ENCODE results near the gene SELE. TPM values are rescaled to one million over a fixed set of nuclear protein-coding genes. Genes with fewer than 3 reads are reported as not detected.

The SELE gene
- total RNA-seq, 6 experiments from 2014 or later: not detected

DNA sequence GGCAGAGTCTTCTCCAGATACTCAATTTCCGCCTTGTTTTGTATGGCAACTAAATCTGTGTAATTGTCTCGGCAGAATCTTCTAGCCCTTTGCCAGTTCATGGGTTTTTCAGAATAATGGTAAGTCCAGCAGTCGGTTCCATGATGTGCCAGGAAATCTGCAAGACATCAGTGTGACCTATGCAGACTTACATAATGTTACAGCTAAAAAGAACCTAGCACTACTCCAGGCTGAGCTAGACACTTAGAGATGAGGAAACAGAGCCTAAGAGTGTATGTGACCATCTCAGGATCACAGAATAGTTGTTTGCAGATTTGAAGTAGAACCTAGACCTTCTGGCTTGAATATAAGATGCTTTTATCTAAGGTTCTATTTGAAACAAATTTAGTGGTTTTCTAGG, 25.2 kb downstream of the SELE start:
- DNase-seq: no peak
- TF ChIP-seq, protein P1, sequence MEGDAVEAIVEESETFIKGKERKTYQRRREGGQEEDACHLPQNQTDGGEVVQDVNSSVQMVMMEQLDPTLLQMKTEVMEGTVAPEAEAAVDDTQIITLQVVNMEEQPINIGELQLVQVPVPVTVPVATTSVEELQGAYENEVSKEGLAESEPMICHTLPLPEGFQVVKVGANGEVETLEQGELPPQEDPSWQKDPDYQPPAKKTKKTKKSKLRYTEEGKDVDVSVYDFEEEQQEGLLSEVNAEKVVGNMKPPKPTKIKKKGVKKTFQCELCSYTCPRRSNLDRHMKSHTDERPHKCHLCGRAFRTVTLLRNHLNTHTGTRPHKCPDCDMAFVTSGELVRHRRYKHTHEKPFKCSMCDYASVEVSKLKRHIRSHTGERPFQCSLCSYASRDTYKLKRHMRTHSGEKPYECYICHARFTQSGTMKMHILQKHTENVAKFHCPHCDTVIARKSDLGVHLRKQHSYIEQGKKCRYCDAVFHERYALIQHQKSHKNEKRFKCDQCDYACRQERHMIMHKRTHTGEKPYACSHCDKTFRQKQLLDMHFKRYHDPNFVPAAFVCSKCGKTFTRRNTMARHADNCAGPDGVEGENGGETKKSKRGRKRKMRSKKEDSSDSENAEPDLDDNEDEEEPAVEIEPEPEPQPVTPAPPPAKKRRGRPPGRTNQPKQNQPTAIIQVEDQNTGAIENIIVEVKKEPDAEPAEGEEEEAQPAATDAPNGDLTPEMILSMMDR (IDR thresholded peaks at IDR 0.05): no peak
- H3K27ac Mint-ChIP-seq: no peak overlapping the region
- peaks cover 9% of the 10 kb centered on the region for H3K4me1 Mint-ChIP-seq (ENCODE audit: low read depth)
- no peak overlapping the region for H3K4me3 Mint-ChIP-seq
- no peaks in the 10 kb centered on the region for H3K9me3 Mint-ChIP-seq
- no peaks in the 10 kb centered on the region for H3K36me3 Mint-ChIP-seq (ENCODE audit: low read depth)
- H3K27me3 Mint-ChIP-seq (ENCODE audit: insufficient read depth): peaks cover 6% of the 10 kb centered on the region; the same call in 1 of the 2 replicates

DNA sequence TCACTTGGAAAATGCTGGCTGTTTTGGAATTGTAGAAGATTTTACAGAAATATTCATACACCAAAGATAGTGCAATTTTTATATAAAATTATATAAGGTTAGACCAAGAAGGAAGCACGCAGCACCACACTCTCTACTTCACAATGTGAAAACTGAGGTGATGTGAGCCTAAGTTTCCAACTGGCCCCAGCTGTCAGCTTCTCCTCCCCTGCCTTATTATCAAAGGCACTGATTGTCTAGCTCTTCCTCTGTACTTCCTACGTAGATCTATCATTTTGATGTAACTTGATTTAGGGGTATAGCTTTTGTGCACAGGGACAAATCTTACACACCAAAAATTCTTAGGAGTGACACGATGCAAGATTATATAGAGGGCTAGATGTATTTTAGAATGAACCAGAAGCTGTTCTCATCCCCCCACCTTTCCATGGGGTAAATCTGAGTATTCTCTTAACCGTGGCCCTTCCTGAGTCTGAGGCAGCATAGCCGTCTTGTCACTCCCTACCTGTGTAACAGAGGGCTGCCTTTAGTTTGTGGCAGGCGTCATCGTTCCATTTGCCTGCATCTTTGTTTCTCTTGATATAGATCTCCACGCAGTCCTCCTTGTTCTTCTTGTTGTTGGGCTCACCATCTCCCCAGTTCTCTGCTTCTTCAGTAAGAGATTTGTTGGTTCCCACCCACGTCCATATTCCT, 25.8 kb downstream of the SELE start:
- no peak overlapping the region for H3K27ac Mint-ChIP-seq
- peaks cover 9% of the 10 kb centered on the region for H3K4me1 Mint-ChIP-seq (ENCODE audit: low read depth)
- no peak for DNase-seq
- no peak overlapping the region for H3K4me3 Mint-ChIP-seq
- no peaks in the 10 kb centered on the region for H3K36me3 Mint-ChIP-seq (ENCODE audit: low read depth)
- TF ChIP-seq, protein P1 (IDR thresholded peaks at IDR 0.05): no peak
- H3K9me3 Mint-ChIP-seq: no peaks in the 10 kb centered on the region
- H3K27me3 Mint-ChIP-seq (ENCODE audit: insufficient read depth): peaks cover 6% of the 10 kb centered on the region; the same call in 1 of the 2 replicates

DNA sequence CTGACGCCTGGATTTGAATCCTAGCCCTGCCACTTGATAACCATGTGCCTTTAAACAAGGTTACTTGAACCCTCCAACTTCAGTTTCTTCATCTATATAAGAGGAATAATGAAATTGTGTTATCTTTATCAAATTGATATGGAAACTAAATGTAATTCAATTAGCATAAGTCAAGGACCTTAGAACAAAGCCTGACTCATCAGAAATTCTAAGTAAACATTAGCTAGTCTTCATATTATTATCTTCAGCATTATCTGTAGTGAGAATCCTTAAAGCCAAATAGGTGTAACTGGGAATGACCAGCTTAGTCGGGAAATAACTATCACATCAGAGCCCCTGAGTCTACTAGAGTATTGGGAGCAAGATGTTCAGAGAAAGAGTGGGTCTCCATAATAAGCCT, 29.1 kb downstream of the SELE start:
- no peak overlapping the region for H3K4me3 Mint-ChIP-seq
- peaks cover 6% of the 10 kb centered on the region; the same call in 1 of the 2 replicates for H3K27me3 Mint-ChIP-seq (ENCODE audit: insufficient read depth)
- H3K9me3 Mint-ChIP-seq: no peaks in the 10 kb centered on the region
- DNase-seq: no peak
- no peaks in the 10 kb centered on the region for H3K4me1 Mint-ChIP-seq (ENCODE audit: low read depth)
- TF ChIP-seq, protein P1 (IDR thresholded peaks at IDR 0.05): no peak
- H3K27ac Mint-ChIP-seq: no peak overlapping the region
- H3K36me3 Mint-ChIP-seq (ENCODE audit: low read depth): no peaks in the 10 kb centered on the region

DNA sequence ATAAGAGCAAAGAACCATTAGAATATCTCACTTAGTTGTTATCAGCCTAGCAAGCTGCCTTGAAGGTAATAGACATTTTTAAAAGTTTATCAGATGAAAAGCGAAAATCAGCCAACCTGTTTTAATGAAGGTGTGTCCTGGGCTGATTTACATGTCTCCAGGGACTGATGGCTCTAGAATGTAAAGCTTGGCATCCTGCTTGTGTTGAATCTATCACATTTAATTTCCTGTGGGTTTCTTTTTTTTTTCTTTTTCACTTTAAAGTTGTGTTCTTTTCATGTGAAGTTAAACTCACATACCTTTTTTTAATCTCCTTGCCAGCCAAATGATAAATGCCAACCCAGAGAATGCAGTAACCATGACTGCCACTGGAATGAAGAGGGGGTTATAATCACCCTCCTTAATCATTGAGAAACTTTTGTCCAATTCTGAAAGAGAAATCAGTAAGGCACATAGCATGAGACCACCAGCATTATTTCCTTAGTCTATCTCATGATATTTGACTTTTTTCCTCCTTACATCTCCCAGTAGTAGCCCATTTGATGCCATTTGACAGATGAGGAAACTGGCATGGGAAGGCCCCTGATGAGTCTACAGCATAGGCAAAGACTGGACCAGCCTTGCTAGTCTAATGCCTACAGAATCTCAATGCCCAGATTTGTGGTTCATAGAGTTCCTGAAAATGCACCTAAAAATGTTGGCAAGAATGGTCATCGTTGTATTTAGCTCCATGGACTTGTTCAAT, 32.4 kb downstream of the SELE start:
- H3K4me1 Mint-ChIP-seq (ENCODE audit: low read depth): no peaks in the 10 kb centered on the region
- H3K9me3 Mint-ChIP-seq: no peaks in the 10 kb centered on the region
- H3K27me3 Mint-ChIP-seq (ENCODE audit: insufficient read depth): no peaks in the 10 kb centered on the region
- TF ChIP-seq, protein P1 (IDR thresholded peaks at IDR 0.05): no peak
- no peak overlapping the region for H3K27ac Mint-ChIP-seq
- H3K36me3 Mint-ChIP-seq (ENCODE audit: low read depth): no peaks in the 10 kb centered on the region
- no peak overlapping the region for H3K4me3 Mint-ChIP-seq
- no peak for DNase-seq

DNA sequence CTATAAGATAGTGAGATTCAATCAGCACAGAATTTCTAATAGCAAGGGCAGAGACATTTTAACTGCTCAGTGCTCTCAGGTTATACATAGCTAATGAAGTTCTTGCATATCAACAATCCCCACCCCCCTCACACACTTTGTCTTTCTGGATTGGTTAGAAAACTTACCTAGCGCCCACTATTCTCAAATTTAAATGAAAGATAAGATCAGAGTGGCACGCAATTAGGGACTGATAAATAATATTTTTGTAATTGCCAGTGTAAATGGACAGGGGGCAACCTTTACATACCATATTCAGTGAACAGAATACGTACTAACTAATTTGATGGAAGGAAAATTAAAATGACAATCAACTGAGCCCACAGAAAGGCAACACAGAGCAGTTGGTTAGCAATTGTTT, 34.2 kb downstream of the SELE start:
- no peak for DNase-seq
- Mint-ChIP-seq H3K36me3 (ENCODE audit: low read depth) (no peaks in the 10 kb centered on the region), H3K27me3 (ENCODE audit: insufficient read depth) (peaks cover 4% of the 10 kb centered on the region; the same call in 1 of the 2 replicates), H3K27ac (no peak overlapping the region), H3K4me1 (ENCODE audit: low read depth) (no peaks in the 10 kb centered on the region), H3K9me3 (no peaks in the 10 kb centered on the region), H3K4me3 (no peak overlapping the region)
- TF ChIP-seq, protein P1 (IDR thresholded peaks at IDR 0.05): no peak

Measured in HFFc6 (cell line).